DND-41 (cell line): ENCODE data around the gene ZNF208.
"Not testable (repeated sequence)": the region's sequence is repeated elsewhere in the genome, so short reads cannot be mapped to it uniquely, and the experiment has no call there.

Experiments
- CTCF ChIP-seq: IDR thresholded peaks from 2 replicates; pipeline ENCODE4 v1.5.1; 2012; ENCODE audit warnings: borderline replicate concordance, low read length, moderate library complexity, mild to moderate bottlenecking; ENCODE audit not compliant: poor library complexity, severe bottlenecking; ENCODE audit errors: extremely low read depth
- EZH2 ChIP-seq: IDR thresholded peaks from 3 replicates; pipeline ENCODE4 v1.6.1; 2012; ENCODE audit warnings: borderline replicate concordance, low read depth, mild to moderate bottlenecking, moderate library complexity, low read length, inconsistent platforms; ENCODE audit not compliant: severe bottlenecking

- TF ChIP-seq CTCF, EZH2: not testable (repeated sequence)
These were observed 126.0 kb downstream of the ZNF208 start for GRCh38 chr19:21884786-21885185.
